T47D (cell line): Measurements from ENCODE around the gene CERK.

ENCODE experiments used
- DNase-seq, 2 experiments: peaks; one replicate each; pipeline versions ENCODE4 v3.0.0 to v3.0.0-alpha.2; 2011 to 2012; ENCODE audit warnings: low read depth in 1 of 2, low spot score in 1 of 2
- JUND ChIP-seq: IDR thresholded peaks from 2 replicates; pipeline ENCODE4 v1.6.1; 2012; ENCODE audit warnings: low read depth
- in situ Hi-C: cut with HindIII; loops from 2 replicates; pipeline ENCODE4 v1.10.0; 2016; ENCODE audit warnings: low sequenced_read_pairs, low pct_unique_long_range_greater_than_20kb

CERK gene

GRCh38 chr22:46750863-46751443, 12.9 kb upstream of the CERK start:
- no peak for DNase-seq
- in situ Hi-C loops = no loop called here
- no peak for TF ChIP-seq JUND

- no peak for DNase-seq
- no peak for TF ChIP-seq JUND
- in situ Hi-C loops = no loop called here
Observed at GRCh38 chr22:46750530-46750800, 12.4 kb upstream of the CERK start.

- no peak for DNase-seq
- TF ChIP-seq JUND = no peak
- in situ Hi-C loops = no loop called here
Observed at GRCh38 chr22:46749682-46750529, 11.9 kb upstream of the CERK start.

GRCh38 chr22:46748908-46749675, 11.0 kb upstream of the CERK start:
- TF ChIP-seq JUND = no peak
- DNase-seq = peak in 1 of 2 experiments; percentile 55

GRCh38 chr22:46748206-46748907, 10.3 kb upstream of the CERK start:
- TF ChIP-seq JUND = no peak
- no peak for DNase-seq
- in situ Hi-C loops = no loop called here

More at GRCh38 chr22:46748908-46749675, 11.0 kb upstream of the CERK start:
- in situ Hi-C loops = no loop called here

GRCh38 chr22:46747646-46748045, 9.6 kb upstream of the CERK start:
- DNase-seq = no peak
- in situ Hi-C loops = no loop called here
- no peak for TF ChIP-seq JUND

GRCh38 chr22:46746620-46747019, 8.6 kb upstream of the CERK start:
- in situ Hi-C loops = no loop called here
- no peak for DNase-seq
- no peak for TF ChIP-seq JUND

GRCh38 chr22:46746192-46746591, 8.1 kb upstream of the CERK start:
- TF ChIP-seq JUND = no peak
- in situ Hi-C loops = no loop called here
- DNase-seq = no peak

GRCh38 chr22:46744581-46744980, 6.5 kb upstream of the CERK start:
- in situ Hi-C loops = no loop called here
- DNase-seq = no peak
- TF ChIP-seq JUND = no peak

GRCh38 chr22:46742576-46743221, 4.6 kb upstream of the CERK start:
- peak; percentile 54 to 83 for DNase-seq
- in situ Hi-C loops = no loop called here
- TF ChIP-seq JUND = no peak

GRCh38 chr22:46741974-46742519, 4.0 kb upstream of the CERK start:
- in situ Hi-C loops = no loop called here
- TF ChIP-seq JUND = no peak
- no peak for DNase-seq
